Large intestine (tissue), 3 donors: Measurements from ENCODE around the gene CPNE6. TPM values are rescaled to one million over a fixed set of nuclear protein-coding genes. Genes with fewer than 3 reads are reported as not detected.
A peak's percentile ranks its signal among the peaks of the same experiment; 100 is the strongest.

Experiments used
- DNase-seq, 2 donors: peaks; one replicate each; pipeline versions ENCODE4 v3.0.0 to v3.0.0-alpha.2; 2013
- H3K27ac ChIP-seq: one replicate; pipeline ENCODE4 v1.5.1; 2013; ENCODE audit warnings: low read length
- H3K27me3 ChIP-seq: 2 replicates; pipeline ENCODE4 v1.6.1; 2013; ENCODE audit warnings: low read length; ENCODE audit not compliant: control insufficient read depth, insufficient read depth
- H3K36me3 ChIP-seq: 2 replicates; pipeline ENCODE4 v1.6.1; 2013; ENCODE audit warnings: low read length; ENCODE audit not compliant: control insufficient read depth, insufficient read depth
- H3K4me1 ChIP-seq: one replicate; pipeline ENCODE4 v1.6.1; 2013; ENCODE audit warnings: low read length; ENCODE audit not compliant: control insufficient read depth, insufficient read depth
- H3K4me3 ChIP-seq: one replicate; pipeline ENCODE4 v1.5.1; 2013; ENCODE audit warnings: low read length
- H3K9me3 ChIP-seq: one replicate; pipeline ENCODE4 v1.6.1; 2013; ENCODE audit warnings: mild to moderate bottlenecking, low read depth, low read length, moderate library complexity; ENCODE audit not compliant: control insufficient read depth
- WGBS: methylation state at CpG from one replicate; pipeline ENCODE4 v1.1.5; 2013; ENCODE audit warnings: low lambda C conversion rate; ENCODE audit not compliant: insufficient coverage; 5-methylcytosine and 5-hydroxymethylcytosine counted together
- polyA plus RNA-seq: library from polyadenylated mRNA; unstranded; fragments of 120-200 nt; gene quantifications from one replicate; pipeline ENCODE4 v1.2.1, GENCODE V29; 2013

CPNE6 gene
- polyA plus RNA-seq, 1 donor, result 0.31 TPM

DNA sequence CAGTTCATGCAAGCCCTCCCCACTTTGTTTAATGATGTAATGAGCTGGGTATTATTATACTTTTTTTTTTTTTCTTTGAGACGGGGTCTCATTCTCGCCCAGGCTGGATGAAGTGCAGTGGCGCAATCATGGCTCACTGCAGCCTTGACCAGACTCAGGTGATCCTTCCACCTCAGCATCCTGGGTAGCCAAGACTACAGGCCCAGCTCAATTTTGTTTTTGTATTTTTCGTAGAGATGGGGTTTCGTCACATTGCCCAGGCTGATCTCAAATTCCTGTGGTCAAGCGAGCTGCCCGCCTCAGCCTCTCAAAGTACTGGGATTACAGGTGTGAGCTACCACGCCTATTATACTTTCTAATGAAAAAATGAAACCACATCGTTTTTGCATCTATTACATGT is 38.7 kb downstream of the CPNE6 start:
- no peak overlapping the region for H3K4me3 ChIP-seq
- 70% methylated on average over 2 of the region's 9 CpGs for WGBS
- H3K9me3 ChIP-seq, result no peaks in the 10 kb centered on the region
- no peaks in the 10 kb centered on the region for H3K36me3 ChIP-seq
- DNase-seq, result no peak
- peak overlapping the region; percentile 4 for H3K27ac ChIP-seq
- peaks cover 18% of the 10 kb centered on the region for H3K4me1 ChIP-seq
- no peaks in the 10 kb centered on the region for H3K27me3 ChIP-seq

DNA sequence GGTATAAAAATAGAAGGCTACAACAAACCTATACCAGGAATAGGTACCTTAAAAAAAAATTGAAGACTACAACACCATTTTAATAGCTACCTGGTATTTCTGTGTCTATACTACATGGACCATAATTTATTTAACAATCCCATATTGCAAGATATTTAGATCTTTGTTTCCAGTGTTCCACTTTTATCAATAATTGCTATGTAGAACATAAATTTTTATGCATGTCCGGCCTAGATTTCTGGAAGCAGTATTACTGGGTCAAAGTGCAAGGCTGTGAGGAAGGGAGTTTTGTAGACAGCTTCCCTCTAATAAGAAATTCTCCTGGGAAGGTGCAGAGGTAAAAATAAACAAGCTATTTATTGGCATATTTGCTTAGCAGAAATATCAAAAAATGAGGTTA is 39.2 kb downstream of the CPNE6 start:
- Histone ChIP-seq H3K36me3 (no peaks in the 10 kb centered on the region), H3K4me1 (peaks cover 18% of the 10 kb centered on the region), H3K27ac (peak overlapping the region; percentile 4), H3K9me3 (no peaks in the 10 kb centered on the region), H3K4me3 (no peak overlapping the region), H3K27me3 (no peaks in the 10 kb centered on the region)
- WGBS, result no CpG with 5 or more reads among the region's 1 CpG
- peak in 1 of 2 donors; percentile 62 for DNase-seq

DNA sequence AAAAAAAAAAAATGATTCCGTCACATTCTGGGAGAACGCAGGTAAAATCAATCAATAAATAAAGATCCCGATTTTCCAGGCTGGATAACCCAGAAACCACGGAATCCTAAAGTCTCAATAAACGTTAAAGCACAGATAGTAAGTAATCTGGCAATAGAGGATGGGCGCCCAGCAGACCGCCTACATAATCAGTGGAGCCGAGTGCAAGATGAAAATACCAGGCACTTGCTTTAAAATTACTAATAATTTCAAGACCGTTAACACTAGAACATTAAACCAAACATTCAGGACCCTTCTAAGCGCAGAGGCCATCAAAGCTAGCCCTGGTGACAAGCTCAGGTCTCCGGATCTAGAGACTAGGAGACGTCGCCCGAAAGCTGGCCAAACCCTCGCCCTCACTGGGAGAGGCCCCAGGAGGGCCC is 42.0 kb downstream of the CPNE6 start:
- H3K4me3 ChIP-seq, result peak overlapping the region; percentile 67
- peaks cover 18% of the 10 kb centered on the region for H3K4me1 ChIP-seq
- H3K36me3 ChIP-seq, result peaks cover 15% of the 10 kb centered on the region
- no peaks in the 10 kb centered on the region for H3K9me3 ChIP-seq
- no peaks in the 10 kb centered on the region for H3K27me3 ChIP-seq
- DNase-seq, result no peak
- 22% methylated on average over 3 of the region's 15 CpGs for WGBS
- H3K27ac ChIP-seq, result peak overlapping the region; percentile 96

DNA sequence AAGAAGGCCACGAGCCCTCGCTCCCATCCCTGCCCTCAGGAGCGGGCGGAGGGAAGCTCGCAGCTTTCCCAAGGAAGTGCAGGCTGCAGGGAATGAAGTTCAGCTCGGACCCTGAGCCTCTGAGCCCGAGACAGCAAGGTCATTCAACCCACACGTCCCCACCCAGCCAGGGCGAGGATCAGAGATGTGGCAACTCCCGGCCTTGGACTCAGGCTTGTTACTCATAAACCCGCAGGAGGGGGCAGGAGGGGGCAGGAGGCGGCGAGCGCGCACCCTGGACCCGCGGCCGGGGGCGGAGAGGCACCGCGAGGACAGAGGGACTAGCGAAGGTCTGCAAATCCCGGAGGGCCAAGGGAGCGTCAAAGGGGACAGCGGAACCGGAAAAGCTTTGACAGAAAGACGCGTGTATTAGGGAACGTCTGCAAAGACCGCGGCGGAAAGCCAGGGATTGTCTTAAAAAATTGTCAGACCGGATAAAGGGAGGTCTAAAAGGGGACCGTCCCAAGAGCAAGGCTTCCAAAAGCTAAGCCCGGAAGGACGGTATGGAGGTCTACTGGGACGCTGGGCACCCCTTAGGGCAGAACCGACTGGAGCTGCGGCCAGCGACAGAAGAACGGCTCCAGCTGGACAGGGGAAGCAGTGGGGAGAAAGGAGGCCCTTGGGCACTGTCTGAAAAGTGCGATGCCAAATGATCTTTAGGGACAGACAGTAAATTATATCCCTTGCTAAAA is 42.6 kb downstream of the CPNE6 start:
- Histone ChIP-seq H3K27me3 (no peaks in the 10 kb centered on the region), H3K27ac (peak overlapping the region; percentile 96), H3K36me3 (peaks cover 21% of the 10 kb centered on the region), H3K9me3 (no peaks in the 10 kb centered on the region), H3K4me1 (peaks cover 17% of the 10 kb centered on the region), H3K4me3 (peak overlapping the region; percentile 67)
- whole genome bisulfite sequencing, result 0% methylated on average over 1 of the region's 42 CpGs
- DNase-seq, result peak; percentile 97 to 99

DNA sequence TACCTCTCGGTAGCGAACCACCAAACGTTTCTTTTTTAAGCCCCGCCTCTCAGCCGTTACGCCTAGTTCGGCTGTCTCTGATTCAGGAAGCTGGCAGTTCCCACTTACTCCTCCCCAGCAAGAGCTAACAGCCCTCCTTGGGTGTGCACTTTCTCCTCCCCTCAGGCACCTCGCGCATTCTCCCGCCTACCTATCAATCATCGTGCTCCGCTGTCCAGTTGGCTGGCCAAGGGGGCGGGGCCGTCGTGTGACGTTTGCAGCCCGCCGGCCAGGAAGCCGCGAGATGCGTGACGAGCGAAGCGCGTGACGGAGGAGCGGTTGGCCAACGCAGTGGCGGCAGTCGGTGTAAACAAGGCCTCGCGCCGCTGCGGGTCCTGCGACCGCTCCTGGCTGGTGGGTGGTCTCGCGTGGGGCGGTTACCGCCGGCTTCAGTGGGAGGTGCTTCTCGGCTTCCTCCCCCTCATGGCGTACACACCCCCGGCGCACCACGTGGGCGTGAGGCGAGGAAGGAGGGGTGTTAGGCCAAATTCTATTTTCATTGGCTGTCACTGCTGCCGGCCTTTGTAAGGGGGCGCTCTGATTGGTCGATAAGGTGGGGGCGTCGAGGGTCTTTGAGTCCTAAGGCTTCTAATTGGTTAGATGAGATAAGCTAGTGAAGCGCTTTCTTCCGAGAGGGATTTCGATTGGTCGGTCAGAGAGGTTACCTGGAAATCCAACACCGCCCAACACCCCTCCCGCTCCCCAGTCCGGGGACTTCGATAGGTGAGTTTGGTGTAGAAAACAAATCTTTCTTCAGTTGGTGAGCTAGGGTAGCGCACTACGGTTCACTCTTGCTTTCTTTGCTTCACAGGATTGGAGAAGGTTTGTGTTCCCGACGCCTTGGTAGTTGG is 43.4 kb downstream of the CPNE6 start, which contains the start of the genes DCAF11 and NRL:
DCAF11 (plus strand) TSS at position 246 of the 890 bp plus-strand sequence. CDS start 818 bp downstream, outside the sequence.
NRL (minus strand) TSS at position 418 of the 890 bp plus-strand sequence. CDS start 32,101 bp downstream, outside the sequence.
- H3K4me3 ChIP-seq, result peak within 1 kb of the TSS; percentile 67
- peaks cover 15% of the 10 kb centered on the region for H3K4me1 ChIP-seq
- peaks cover 29% of the 10 kb centered on the region for H3K36me3 ChIP-seq
- peak; percentile 100 for DNase-seq
- no CpG with 5 or more reads among the region's 65 CpGs for WGBS
- H3K27me3 ChIP-seq, result no peaks in the 10 kb centered on the region
- H3K9me3 ChIP-seq, result no peaks in the 10 kb centered on the region
- peak within 1 kb of the TSS; percentile 96 for H3K27ac ChIP-seq

DNA sequence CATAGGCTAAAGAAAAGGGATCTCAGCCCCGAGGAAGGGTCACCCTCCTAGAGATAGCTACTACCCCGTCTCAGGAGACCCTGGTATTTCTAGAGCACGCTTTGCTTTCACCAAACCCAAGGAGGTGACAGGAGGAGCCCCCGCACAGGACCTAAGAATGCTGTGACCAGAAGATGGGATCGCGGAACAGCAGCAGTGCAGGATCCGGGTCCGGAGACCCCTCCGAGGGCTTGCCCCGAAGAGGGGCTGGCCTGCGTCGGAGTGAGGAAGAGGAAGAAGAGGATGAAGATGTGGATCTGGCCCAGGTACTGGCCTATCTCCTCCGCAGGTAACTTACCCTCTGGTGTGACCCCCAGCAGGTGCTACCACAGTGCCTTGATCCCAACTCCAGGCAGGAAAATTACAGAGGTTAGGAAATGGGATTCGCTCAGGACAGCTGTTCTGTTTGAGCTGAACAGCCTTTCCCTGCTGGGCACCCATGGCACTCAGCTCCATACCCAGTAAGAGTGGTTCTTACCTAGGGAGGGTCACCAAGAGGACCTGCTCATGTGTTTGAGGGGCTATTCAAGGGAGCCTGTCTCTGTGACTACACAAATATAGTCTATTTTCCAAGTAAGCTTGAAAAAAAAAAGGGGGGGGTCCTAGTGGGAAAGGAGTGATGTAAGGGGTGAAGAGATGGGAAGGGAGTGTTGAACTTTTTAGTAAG is 44.2 kb downstream of the CPNE6 start:
- no peaks in the 10 kb centered on the region for H3K27me3 ChIP-seq
- H3K4me1 ChIP-seq, result peaks cover 10% of the 10 kb centered on the region
- no CpG with 5 or more reads among the region's 14 CpGs for WGBS
- H3K4me3 ChIP-seq, result peak overlapping the region; percentile 67
- peak overlapping the region; percentile 96 for H3K27ac ChIP-seq
- H3K9me3 ChIP-seq, result no peaks in the 10 kb centered on the region
- H3K36me3 ChIP-seq, result peaks cover 34% of the 10 kb centered on the region
- DNase-seq, result no peak

DNA sequence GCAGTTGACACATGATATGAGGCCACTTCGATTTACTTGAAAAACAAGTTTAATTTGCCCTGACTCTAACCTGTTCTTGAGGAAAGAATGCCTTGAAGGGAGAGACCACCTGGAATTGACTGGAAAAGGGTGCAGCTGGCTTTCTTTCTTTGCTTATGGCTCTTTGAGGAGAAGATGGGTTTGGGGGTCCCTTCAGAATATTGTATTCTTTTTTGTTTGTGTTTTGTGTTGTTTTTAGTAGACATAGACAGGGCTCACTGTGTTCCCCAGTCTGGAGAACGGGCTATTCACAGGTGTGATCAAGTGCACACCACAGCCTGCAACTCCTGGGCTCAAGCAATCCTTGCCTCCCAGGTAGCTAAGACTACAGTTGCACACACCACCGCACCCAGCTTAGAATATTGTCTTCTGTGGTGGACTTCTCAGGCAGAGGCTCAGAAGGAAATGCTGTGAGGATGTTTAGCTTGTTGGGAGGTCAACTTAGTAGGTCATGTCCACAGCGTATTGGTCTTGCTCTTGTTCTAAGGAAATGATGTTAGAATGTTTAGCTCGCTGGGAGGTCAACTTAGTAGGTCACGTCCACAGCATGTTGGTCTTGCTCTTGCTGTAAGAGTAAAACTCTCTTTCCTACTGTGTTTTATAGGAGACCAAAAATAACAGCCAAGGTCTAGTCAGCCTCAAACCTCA is 44.9 kb downstream of the CPNE6 start:
- Histone ChIP-seq H3K9me3 (no peaks in the 10 kb centered on the region), H3K27ac (no peak overlapping the region), H3K36me3 (peaks cover 41% of the 10 kb centered on the region), H3K4me3 (peak overlapping the region; percentile 67), H3K27me3 (no peaks in the 10 kb centered on the region), H3K4me1 (peaks cover 6% of the 10 kb centered on the region)
- DNase-seq, result peak in 1 of 2 donors; percentile 22
- WGBS, result no CpG with 5 or more reads among the region's 6 CpGs

DNA sequence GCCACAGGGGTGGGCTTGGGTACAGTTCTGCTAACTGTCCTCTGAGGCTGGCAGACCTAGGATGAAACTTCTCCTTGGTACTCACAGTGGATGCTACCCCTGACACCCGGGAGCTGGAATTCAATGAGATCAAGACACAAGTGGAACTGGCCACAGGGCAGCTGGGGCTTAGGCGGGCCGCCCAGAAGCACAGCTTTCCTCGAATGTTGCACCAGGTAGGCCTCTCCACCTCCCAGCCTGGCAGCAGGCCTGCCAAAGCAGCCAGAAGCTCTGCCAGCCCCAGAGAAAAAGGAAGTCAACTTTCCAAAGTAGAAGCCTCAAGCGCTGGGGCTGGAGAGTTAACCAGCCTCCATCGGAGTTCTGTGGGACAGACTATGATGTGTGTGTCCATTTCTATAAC is 45.8 kb downstream of the CPNE6 start:
- Histone ChIP-seq H3K27me3 (no peaks in the 10 kb centered on the region), H3K9me3 (no peaks in the 10 kb centered on the region), H3K4me1 (peaks cover 5% of the 10 kb centered on the region), H3K36me3 (peaks cover 49% of the 10 kb centered on the region), H3K4me3 (no peak overlapping the region), H3K27ac (no peak overlapping the region)
- DNase-seq, result no peak
- WGBS, result no CpG with 5 or more reads among the region's 6 CpGs

DNA sequence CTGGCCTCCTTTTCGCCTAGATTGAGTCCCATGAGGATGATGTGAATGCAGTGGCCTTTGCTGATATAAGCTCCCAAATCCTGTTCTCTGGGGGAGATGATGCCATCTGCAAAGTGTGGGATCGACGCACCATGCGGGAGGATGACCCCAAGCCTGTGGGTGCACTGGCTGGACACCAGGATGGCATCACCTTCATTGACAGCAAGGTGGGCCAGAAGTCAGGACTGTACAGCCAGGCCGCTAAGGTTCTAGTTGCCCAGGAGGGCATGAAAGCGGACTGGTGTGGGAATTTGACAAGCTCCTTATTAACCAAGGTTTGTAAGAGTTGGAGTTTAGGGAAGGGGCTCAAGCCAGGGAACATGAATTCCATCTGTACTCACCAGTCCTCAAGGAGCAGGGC is 48.3 kb downstream of the CPNE6 start:
- 100% methylated on average over 3 of the region's 6 CpGs for WGBS
- H3K4me3 ChIP-seq, result no peak overlapping the region
- DNase-seq, result no peak

More for the DNA sequence above, 48.3 kb downstream of the CPNE6 start:
- Histone ChIP-seq H3K36me3 (peaks cover 70% of the 10 kb centered on the region), H3K27me3 (no peaks in the 10 kb centered on the region), H3K4me1 (no peaks in the 10 kb centered on the region), H3K9me3 (no peaks in the 10 kb centered on the region), H3K27ac (no peak overlapping the region)
